ENCODE data around the gene LETM1.

Gene LETM1

GRCh38 chr4:1873291-1873690 is 17.3 kb upstream of the LETM1 start:
- Histone ChIP-seq H3K27ac (ENCODE audit: low read depth, low read length) (peak overlapping the region; percentile 88), H3K4me3 (ENCODE audit: low read depth, low read length) (peak overlapping the region; percentile 81)

GRCh38 chr4:1872870-1873269 is 16.9 kb upstream of the LETM1 start:
- Histone ChIP-seq H3K4me1 (ENCODE audit: control insufficient read depth, insufficient read depth, low read length, unreplicated experiment) (peaks cover 30% of the 10 kb centered on the region), H3K4me3 (ENCODE audit: low read depth, low read length) (peak overlapping the region; percentile 81), H3K79me2 (ENCODE audit: control insufficient read depth, insufficient read depth, low read length, unreplicated experiment) (peaks cover 65% of the 10 kb centered on the region), H3K27ac (ENCODE audit: low read depth, low read length) (peak overlapping the region; percentile 88), H2AFZ (ENCODE audit: low read length, unreplicated experiment) (no peak overlapping the region), H3K36me3 (ENCODE audit: insufficient read depth, low read length) (no peaks in the 10 kb centered on the region), H3K27me3 (ENCODE audit: insufficient read depth, low read length) (no peaks in the 10 kb centered on the region)

More at GRCh38 chr4:1873291-1873690, 17.3 kb upstream of the LETM1 start:
- Histone ChIP-seq H2AFZ (ENCODE audit: low read length, unreplicated experiment) (no peak overlapping the region), H3K36me3 (ENCODE audit: insufficient read depth, low read length) (no peaks in the 10 kb centered on the region), H3K79me2 (ENCODE audit: control insufficient read depth, insufficient read depth, low read length, unreplicated experiment) (peaks cover 67% of the 10 kb centered on the region), H3K27me3 (ENCODE audit: insufficient read depth, low read length) (no peaks in the 10 kb centered on the region), H3K4me1 (ENCODE audit: control insufficient read depth, insufficient read depth, low read length, unreplicated experiment) (peaks cover 31% of the 10 kb centered on the region)

- peak overlapping the region; percentile 81 for H3K4me3 ChIP-seq (ENCODE audit: low read depth, low read length)
- H3K27me3 ChIP-seq (ENCODE audit: insufficient read depth, low read length), result no peaks in the 10 kb centered on the region
- H3K4me1 ChIP-seq (ENCODE audit: control insufficient read depth, insufficient read depth, low read length, unreplicated experiment), result peaks cover 29% of the 10 kb centered on the region
- H2AFZ ChIP-seq (ENCODE audit: low read length, unreplicated experiment), result peak overlapping the region; percentile 77
- peak overlapping the region; percentile 88 for H3K27ac ChIP-seq (ENCODE audit: low read depth, low read length)
- peaks cover 51% of the 10 kb centered on the region for H3K79me2 ChIP-seq (ENCODE audit: control insufficient read depth, insufficient read depth, low read length, unreplicated experiment)
- H3K36me3 ChIP-seq (ENCODE audit: insufficient read depth, low read length), result no peaks in the 10 kb centered on the region
These were observed 15.6 kb upstream of the LETM1 start for GRCh38 chr4:1871471-1872021.

- peaks cover 44% of the 10 kb centered on the region for H3K79me2 ChIP-seq (ENCODE audit: control insufficient read depth, insufficient read depth, low read length, unreplicated experiment)
- peak within 1 kb of the TSS; percentile 77 for H2AFZ ChIP-seq (ENCODE audit: low read length, unreplicated experiment)
- no peaks in the 10 kb centered on the region for H3K36me3 ChIP-seq (ENCODE audit: insufficient read depth, low read length)
- peak within 1 kb of the TSS; percentile 82 for H3K4me3 ChIP-seq (ENCODE audit: low read depth, low read length)
- peak within 1 kb of the TSS; percentile 92 for H3K27ac ChIP-seq (ENCODE audit: low read depth, low read length)
- no peaks in the 10 kb centered on the region for H3K27me3 ChIP-seq (ENCODE audit: insufficient read depth, low read length)
- H3K4me1 ChIP-seq (ENCODE audit: control insufficient read depth, insufficient read depth, low read length, unreplicated experiment), result peaks cover 24% of the 10 kb centered on the region
These were observed 14.9 kb upstream of the LETM1 start, which contains the start of gene NSD2 for GRCh38 chr4:1870578-1871443. TSS of gene NSD2 (plus strand) at chr4:1871393. CDS start at chr4:1900655, 29,262 bp downstream.

- Histone ChIP-seq H2AFZ (ENCODE audit: low read length, unreplicated experiment) (peak overlapping the region; percentile 57), H3K27me3 (ENCODE audit: insufficient read depth, low read length) (no peaks in the 10 kb centered on the region), H3K4me1 (ENCODE audit: control insufficient read depth, insufficient read depth, low read length, unreplicated experiment) (peaks cover 24% of the 10 kb centered on the region), H3K4me3 (ENCODE audit: low read depth, low read length) (peak overlapping the region; percentile 82), H3K79me2 (ENCODE audit: control insufficient read depth, insufficient read depth, low read length, unreplicated experiment) (peaks cover 39% of the 10 kb centered on the region), H3K36me3 (ENCODE audit: insufficient read depth, low read length) (no peaks in the 10 kb centered on the region), H3K27ac (ENCODE audit: low read depth, low read length) (peak overlapping the region; percentile 92)
These were observed 14.3 kb upstream of the LETM1 start for GRCh38 chr4:1870328-1870577.

GRCh38 chr4:1869530-1870327 is 13.8 kb upstream of the LETM1 start:
- Histone ChIP-seq H2AFZ (ENCODE audit: low read length, unreplicated experiment) (peak overlapping the region; percentile 57), H3K36me3 (ENCODE audit: insufficient read depth, low read length) (no peaks in the 10 kb centered on the region), H3K4me1 (ENCODE audit: control insufficient read depth, insufficient read depth, low read length, unreplicated experiment) (peaks cover 24% of the 10 kb centered on the region), H3K4me3 (ENCODE audit: low read depth, low read length) (peak overlapping the region; percentile 82), H3K27me3 (ENCODE audit: insufficient read depth, low read length) (no peaks in the 10 kb centered on the region), H3K79me2 (ENCODE audit: control insufficient read depth, insufficient read depth, low read length, unreplicated experiment) (peaks cover 34% of the 10 kb centered on the region), H3K27ac (ENCODE audit: low read depth, low read length) (peak overlapping the region; percentile 92; the same call in 1 of the 2 replicates)

GRCh38 chr4:1868912-1869311 is 13.0 kb upstream of the LETM1 start:
- H3K79me2 ChIP-seq (ENCODE audit: control insufficient read depth, insufficient read depth, low read length, unreplicated experiment), result peaks cover 25% of the 10 kb centered on the region
- H3K4me3 ChIP-seq (ENCODE audit: low read depth, low read length), result no peak overlapping the region
- no peak overlapping the region for H3K27ac ChIP-seq (ENCODE audit: low read depth, low read length)
- peaks cover 18% of the 10 kb centered on the region for H3K4me1 ChIP-seq (ENCODE audit: control insufficient read depth, insufficient read depth, low read length, unreplicated experiment)
- no peaks in the 10 kb centered on the region for H3K36me3 ChIP-seq (ENCODE audit: insufficient read depth, low read length)
- H3K27me3 ChIP-seq (ENCODE audit: insufficient read depth, low read length), result no peaks in the 10 kb centered on the region
- no peak overlapping the region for H2AFZ ChIP-seq (ENCODE audit: low read length, unreplicated experiment)

GRCh38 chr4:1868293-1868692 is 12.3 kb upstream of the LETM1 start:
- H3K27ac ChIP-seq (ENCODE audit: low read depth, low read length), result no peak overlapping the region

GRCh38 chr4:1866189-1866661 is 10.3 kb upstream of the LETM1 start:
- no peaks in the 10 kb centered on the region for H3K79me2 ChIP-seq (ENCODE audit: control insufficient read depth, insufficient read depth, low read length, unreplicated experiment)
- no peaks in the 10 kb centered on the region for H3K27me3 ChIP-seq (ENCODE audit: insufficient read depth, low read length)
- no peaks in the 10 kb centered on the region for H3K36me3 ChIP-seq (ENCODE audit: insufficient read depth, low read length)
- H3K4me3 ChIP-seq (ENCODE audit: low read depth, low read length), result no peak overlapping the region
- peaks cover 13% of the 10 kb centered on the region for H3K4me1 ChIP-seq (ENCODE audit: control insufficient read depth, insufficient read depth, low read length, unreplicated experiment)
- no peak overlapping the region for H3K27ac ChIP-seq (ENCODE audit: low read depth, low read length)
- no peak overlapping the region for H2AFZ ChIP-seq (ENCODE audit: low read length, unreplicated experiment)

More at GRCh38 chr4:1868293-1868692, 12.3 kb upstream of the LETM1 start:
- H3K27me3 ChIP-seq (ENCODE audit: insufficient read depth, low read length), result no peaks in the 10 kb centered on the region
- H2AFZ ChIP-seq (ENCODE audit: low read length, unreplicated experiment), result no peak overlapping the region
- H3K4me3 ChIP-seq (ENCODE audit: low read depth, low read length), result no peak overlapping the region
- H3K36me3 ChIP-seq (ENCODE audit: insufficient read depth, low read length), result no peaks in the 10 kb centered on the region
- H3K4me1 ChIP-seq (ENCODE audit: control insufficient read depth, insufficient read depth, low read length, unreplicated experiment), result peaks cover 12% of the 10 kb centered on the region
- H3K79me2 ChIP-seq (ENCODE audit: control insufficient read depth, insufficient read depth, low read length, unreplicated experiment), result peaks cover 19% of the 10 kb centered on the region

GRCh38 chr4:1864076-1865008 is 8.4 kb upstream of the LETM1 start:
- Histone ChIP-seq H3K36me3 (ENCODE audit: insufficient read depth, low read length) (no peaks in the 10 kb centered on the region), H3K4me1 (ENCODE audit: control insufficient read depth, insufficient read depth, low read length, unreplicated experiment) (peaks cover 9% of the 10 kb centered on the region), H3K4me3 (ENCODE audit: low read depth, low read length) (no peak overlapping the region), H3K27ac (ENCODE audit: low read depth, low read length) (no peak overlapping the region), H2AFZ (ENCODE audit: low read length, unreplicated experiment) (no peak overlapping the region), H3K79me2 (ENCODE audit: control insufficient read depth, insufficient read depth, low read length, unreplicated experiment) (no peaks in the 10 kb centered on the region), H3K27me3 (ENCODE audit: insufficient read depth, low read length) (no peaks in the 10 kb centered on the region)
